ENCODE measurements around the gene RAB28. TPM values are rescaled to one million over a fixed set of nuclear protein-coding genes. Genes with fewer than 3 reads are reported as not detected.

RAB28 gene
- total RNA-seq, 6 donors from 2014 or later = 7.3 to 19.5 (median 16.6) TPM

DNA sequence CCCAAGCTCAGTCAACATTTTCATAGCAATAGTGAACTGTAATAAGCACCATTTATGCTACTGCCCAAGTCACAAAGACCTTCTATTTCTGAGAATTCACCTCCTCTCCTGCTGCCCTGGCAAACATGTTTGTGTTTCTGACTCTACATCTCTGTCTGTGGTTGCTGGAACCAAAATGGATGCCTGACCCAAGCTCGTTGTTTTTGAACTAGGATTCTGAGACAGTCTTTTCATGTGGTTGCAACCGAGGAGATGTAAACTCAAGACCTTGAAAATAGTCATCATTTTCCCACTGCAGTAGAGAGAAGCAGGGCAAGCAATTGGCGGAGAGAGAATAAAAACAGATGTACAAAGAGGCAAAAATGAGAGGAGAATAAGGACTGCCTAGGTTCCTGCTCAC lies 160.2 kb downstream of the RAB28 start:
- ATAC-seq (ENCODE audit: low FRiP score in 2 of 2) = no peak
- WGBS, 2 donors = 84 to 99% methylated on average over 3 of the region's 3 CpGs
- Histone ChIP-seq H3K4me1 (no peaks in the 10 kb centered on the region), H3K27me3 (no peaks in the 10 kb centered on the region), H3K9me3 (no peaks in the 10 kb centered on the region), H3K27ac (no peak overlapping the region), H3K36me3 (no peaks in the 10 kb centered on the region), H3K4me3 (no peak overlapping the region)
- TF ChIP-seq POLR2A (IDR thresholded peaks at IDR 0.05) (no peak), POLR2AphosphoS5 (IDR thresholded peaks at IDR 0.05) (no peak), EP300 (IDR thresholded peaks at IDR 0.05) (no peak), CTCF (IDR thresholded peaks at IDR 0.05) (no peak)
- no peak for DNase-seq

- H3K27me3 ChIP-seq = no peaks in the 10 kb centered on the region
- TF ChIP-seq POLR2AphosphoS5 (IDR thresholded peaks at IDR 0.05) = no peak
- no peak for TF ChIP-seq EP300 (IDR thresholded peaks at IDR 0.05)
- TF ChIP-seq CTCF (IDR thresholded peaks at IDR 0.05) = no peak
- no peak for TF ChIP-seq POLR2A (IDR thresholded peaks at IDR 0.05)
- no peak overlapping the region for H3K27ac ChIP-seq
- H3K9me3 ChIP-seq = no peaks in the 10 kb centered on the region
- H3K4me1 ChIP-seq = no peaks in the 10 kb centered on the region
- no peaks in the 10 kb centered on the region for H3K36me3 ChIP-seq
- DNase-seq = no peak
- no peak overlapping the region for H3K4me3 ChIP-seq
- ATAC-seq (ENCODE audit: low FRiP score in 2 of 2) = no peak
Observed at GRCh38 chr4:13322681-13323101, 161.4 kb downstream of the RAB28 start.

Other genes starting within 250 kb of the RAB28 start
- gene NKX3-2, start 60.2 kb upstream of the RAB28 start, total RNA-seq = under 1 TPM in 1 of 6 donors, not detected in 5; 0.49 TPM
- 10 to 100 TPM; 33.1 to 88.0 (median 37.9) TPM for gene BOD1L1, start 143.4 kb upstream of the RAB28 start, total RNA-seq

Measured in upper lobe of left lung (tissue), 6 donors.